ENCODE data around the gene PHF14. TPM values are rescaled to one million over a fixed set of nuclear protein-coding genes. Genes with fewer than 3 reads are reported as not detected.

PHF14 gene
- total and polyA plus RNA-seq, 8 donors, result 27.5 to 85.9 (median 68.0) TPM

DNA sequence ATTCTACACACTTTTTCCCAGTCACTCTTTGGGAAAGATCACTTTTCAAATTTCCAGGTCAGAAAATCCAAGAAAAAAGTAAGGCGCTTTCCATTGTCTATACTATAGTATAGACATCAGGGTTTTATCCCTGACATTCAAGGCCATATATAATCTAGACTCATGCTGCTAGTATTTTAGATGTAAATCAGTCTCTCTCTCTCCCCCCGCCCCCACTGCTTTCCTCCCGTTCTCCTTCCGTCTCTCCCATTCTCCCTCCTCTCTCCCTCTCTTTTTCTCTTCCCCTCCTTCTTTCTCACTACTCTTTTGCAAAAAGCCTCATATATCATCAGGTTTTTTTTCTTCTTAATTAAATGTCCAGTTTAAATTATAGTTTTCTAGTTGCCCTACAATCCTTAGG is 154.8 kb downstream of the PHF14 start:
- intact Hi-C loops (cut with DNase I), result no loop called here
- DNase-seq, result no peak

DNA sequence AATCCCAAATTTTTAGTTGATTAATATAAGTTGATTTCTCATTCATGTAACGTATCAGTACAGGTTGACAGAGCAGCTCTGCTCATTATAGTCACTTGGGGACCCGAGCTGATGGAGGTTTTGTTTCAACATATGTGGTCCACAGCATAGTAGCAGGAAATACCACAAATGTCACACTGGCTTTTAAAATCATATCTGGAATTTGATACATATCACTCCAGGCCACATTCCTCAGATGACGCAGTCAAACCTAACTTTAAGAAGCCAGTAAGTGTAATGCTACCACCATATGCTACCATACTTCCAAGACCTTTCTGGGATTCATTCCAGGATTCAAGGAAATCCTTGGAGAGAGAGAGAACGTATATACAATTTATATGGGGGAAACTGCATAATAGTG is 156.3 kb downstream of the PHF14 start:
- TF ChIP-seq, protein P1, sequence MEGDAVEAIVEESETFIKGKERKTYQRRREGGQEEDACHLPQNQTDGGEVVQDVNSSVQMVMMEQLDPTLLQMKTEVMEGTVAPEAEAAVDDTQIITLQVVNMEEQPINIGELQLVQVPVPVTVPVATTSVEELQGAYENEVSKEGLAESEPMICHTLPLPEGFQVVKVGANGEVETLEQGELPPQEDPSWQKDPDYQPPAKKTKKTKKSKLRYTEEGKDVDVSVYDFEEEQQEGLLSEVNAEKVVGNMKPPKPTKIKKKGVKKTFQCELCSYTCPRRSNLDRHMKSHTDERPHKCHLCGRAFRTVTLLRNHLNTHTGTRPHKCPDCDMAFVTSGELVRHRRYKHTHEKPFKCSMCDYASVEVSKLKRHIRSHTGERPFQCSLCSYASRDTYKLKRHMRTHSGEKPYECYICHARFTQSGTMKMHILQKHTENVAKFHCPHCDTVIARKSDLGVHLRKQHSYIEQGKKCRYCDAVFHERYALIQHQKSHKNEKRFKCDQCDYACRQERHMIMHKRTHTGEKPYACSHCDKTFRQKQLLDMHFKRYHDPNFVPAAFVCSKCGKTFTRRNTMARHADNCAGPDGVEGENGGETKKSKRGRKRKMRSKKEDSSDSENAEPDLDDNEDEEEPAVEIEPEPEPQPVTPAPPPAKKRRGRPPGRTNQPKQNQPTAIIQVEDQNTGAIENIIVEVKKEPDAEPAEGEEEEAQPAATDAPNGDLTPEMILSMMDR (IDR thresholded peaks at IDR 0.05), result no peak
- H3K4me3 ChIP-seq, result no peak overlapping the region
- H3K36me3 ChIP-seq, result no peaks in the 10 kb centered on the region
- no peak for ATAC-seq
- peak in 1 of 4 donors; percentile 2 for DNase-seq
- no peak overlapping the region for H3K27ac ChIP-seq
- H3K27me3 ChIP-seq, result no peaks in the 10 kb centered on the region
- H3K9me3 ChIP-seq, result no peaks in the 10 kb centered on the region
- intact Hi-C loops (cut with DNase I), result no loop called here
- no peaks in the 10 kb centered on the region for H3K4me1 ChIP-seq

More for the DNA sequence above, 154.8 kb downstream of the PHF14 start:
- no peaks in the 10 kb centered on the region for H3K36me3 ChIP-seq
- no peaks in the 10 kb centered on the region for H3K9me3 ChIP-seq
- no peaks in the 10 kb centered on the region for H3K27me3 ChIP-seq
- TF ChIP-seq, protein P1 (IDR thresholded peaks at IDR 0.05), result no peak
- H3K4me1 ChIP-seq, result no peaks in the 10 kb centered on the region
- H3K4me3 ChIP-seq, result no peak overlapping the region
- no peak for ATAC-seq
- H3K27ac ChIP-seq, result no peak overlapping the region

DNA sequence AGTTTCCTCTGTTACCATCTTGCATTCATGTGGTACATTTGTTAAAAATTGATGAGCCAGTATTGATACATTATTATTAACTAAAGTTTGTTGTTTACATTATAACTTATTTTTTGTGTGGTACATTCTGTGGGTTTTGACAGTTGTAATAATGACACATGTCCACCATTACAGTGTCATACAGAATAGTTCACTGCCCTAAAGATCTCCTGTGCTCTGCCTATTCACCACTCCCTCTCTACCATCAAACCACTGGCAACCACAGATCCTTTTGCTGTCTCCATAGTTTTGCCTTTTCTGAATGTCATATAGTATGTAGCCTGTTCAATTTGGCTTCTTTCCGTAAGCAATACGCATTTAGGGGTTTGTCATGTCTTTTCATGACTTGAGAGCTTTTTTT is 156.9 kb downstream of the PHF14 start:
- Histone ChIP-seq H3K27ac (no peak overlapping the region), H3K36me3 (no peaks in the 10 kb centered on the region), H3K27me3 (no peaks in the 10 kb centered on the region), H3K9me3 (no peaks in the 10 kb centered on the region), H3K4me3 (no peak overlapping the region), H3K4me1 (no peaks in the 10 kb centered on the region)
- TF ChIP-seq, protein P1 (IDR thresholded peaks at IDR 0.05), result no peak
- intact Hi-C loops (cut with DNase I), result no loop called here
- DNase-seq, result no peak
- ATAC-seq, result no peak

DNA sequence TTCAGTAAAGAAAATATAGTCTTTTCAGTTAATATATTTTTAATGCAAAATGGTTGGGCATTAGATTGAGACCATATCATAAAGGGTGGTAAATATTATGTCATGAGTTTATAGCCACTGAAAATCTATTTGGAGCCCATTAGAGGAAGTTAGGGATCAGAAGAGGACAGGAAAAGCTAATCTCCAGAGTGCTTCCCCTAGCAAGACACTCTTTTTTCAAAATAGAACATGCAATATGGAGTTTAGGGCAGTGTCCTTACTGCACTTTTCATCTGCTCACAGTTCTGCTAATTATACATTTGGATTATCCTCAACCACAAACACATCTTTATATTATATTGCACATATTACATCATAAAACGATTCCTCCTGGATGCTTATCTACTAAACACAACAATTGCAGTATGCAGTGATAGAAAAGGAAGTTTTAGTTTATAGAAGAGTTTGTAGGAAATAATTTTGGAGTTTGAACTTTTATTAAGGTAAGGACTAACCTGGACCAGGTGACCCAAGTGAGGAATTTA is 159.8 kb downstream of the PHF14 start:
- no peaks in the 10 kb centered on the region for H3K27me3 ChIP-seq
- no peak for DNase-seq
- intact Hi-C loops (cut with DNase I), result no loop called here
- H3K36me3 ChIP-seq, result no peaks in the 10 kb centered on the region
- H3K27ac ChIP-seq, result no peak overlapping the region
- no peaks in the 10 kb centered on the region for H3K9me3 ChIP-seq
- no peaks in the 10 kb centered on the region for H3K4me1 ChIP-seq
- H3K4me3 ChIP-seq, result no peak overlapping the region
- ATAC-seq, result no peak
- TF ChIP-seq, protein P1 (IDR thresholded peaks at IDR 0.05), result no peak

DNA sequence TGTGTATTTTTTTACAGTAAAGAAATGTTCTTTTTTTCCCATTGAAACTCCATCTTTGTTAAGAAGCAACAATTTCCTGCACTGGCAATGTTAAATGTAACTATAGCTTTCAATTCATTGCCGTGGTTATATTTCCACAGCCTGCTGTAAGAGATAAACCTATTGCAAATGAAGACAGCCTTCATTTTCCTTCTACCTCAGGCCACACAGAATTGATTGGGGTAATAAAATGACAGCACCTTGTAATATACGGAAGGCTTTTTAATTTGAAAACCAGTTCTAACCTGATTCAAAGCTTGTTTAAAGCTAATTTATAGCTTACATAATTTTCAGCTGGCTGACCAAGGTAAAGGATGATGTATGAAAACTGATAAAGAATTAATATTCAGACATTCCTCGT is 161.9 kb downstream of the PHF14 start:
- H3K4me1 ChIP-seq, result no peaks in the 10 kb centered on the region
- H3K27ac ChIP-seq, result no peak overlapping the region
- ATAC-seq, result no peak
- no peaks in the 10 kb centered on the region for H3K36me3 ChIP-seq
- TF ChIP-seq, protein P1 (IDR thresholded peaks at IDR 0.05), result no peak
- H3K4me3 ChIP-seq, result no peak overlapping the region
- H3K9me3 ChIP-seq, result no peaks in the 10 kb centered on the region
- intact Hi-C loops (cut with DNase I), result no loop called here
- no peaks in the 10 kb centered on the region for H3K27me3 ChIP-seq
- no peak for DNase-seq

Measured in left lung (tissue), 10 donors.